GM23248 (cell line): ENCODE results near the gene IQCB1.

ENCODE experiments used
- EZH2 ChIP-seq: fragments of 200-600 bp; sonication (generic); IDR thresholded peaks from 2 replicates; pipeline ENCODE4 v1.6.1; 2018; ENCODE audit warnings: antibody characterized with exemption, mild to moderate bottlenecking; ENCODE audit not compliant: insufficient read depth, poor library complexity, severe bottlenecking
- EZH2phosphoT487 ChIP-seq: fragments of 200-600 bp; sonication (generic); IDR thresholded peaks from 2 replicates; pipeline ENCODE4 v1.6.1; 2018; ENCODE audit warnings: antibody characterized with exemption, moderate library complexity, mild to moderate bottlenecking, low read depth; ENCODE audit not compliant: insufficient read depth

GRCh38 chr3:121818578-121818977, 16.3 kb downstream of the IQCB1 start:
- TF ChIP-seq EZH2 (no peak), EZH2phosphoT487 (no peak)
